HG03045 (cell line): Measurements from ENCODE around the gene RNU1-2.
A peak's percentile ranks its signal among the peaks of the same experiment; 100 is the strongest.
"Not testable (repeated sequence)": the region's sequence is repeated elsewhere in the genome, so short reads cannot be mapped to it uniquely, and the experiment has no call there.

Experiments
- ATAC-seq: cut with Tn5 transposase; IDR thresholded peaks from one replicate; pipeline ENCODE4 v1.9.1; 2021; ENCODE audit warnings: mild to moderate bottlenecking, moderate library complexity; ENCODE audit not compliant: unreplicated experiment

RNU1-2 gene

DNA sequence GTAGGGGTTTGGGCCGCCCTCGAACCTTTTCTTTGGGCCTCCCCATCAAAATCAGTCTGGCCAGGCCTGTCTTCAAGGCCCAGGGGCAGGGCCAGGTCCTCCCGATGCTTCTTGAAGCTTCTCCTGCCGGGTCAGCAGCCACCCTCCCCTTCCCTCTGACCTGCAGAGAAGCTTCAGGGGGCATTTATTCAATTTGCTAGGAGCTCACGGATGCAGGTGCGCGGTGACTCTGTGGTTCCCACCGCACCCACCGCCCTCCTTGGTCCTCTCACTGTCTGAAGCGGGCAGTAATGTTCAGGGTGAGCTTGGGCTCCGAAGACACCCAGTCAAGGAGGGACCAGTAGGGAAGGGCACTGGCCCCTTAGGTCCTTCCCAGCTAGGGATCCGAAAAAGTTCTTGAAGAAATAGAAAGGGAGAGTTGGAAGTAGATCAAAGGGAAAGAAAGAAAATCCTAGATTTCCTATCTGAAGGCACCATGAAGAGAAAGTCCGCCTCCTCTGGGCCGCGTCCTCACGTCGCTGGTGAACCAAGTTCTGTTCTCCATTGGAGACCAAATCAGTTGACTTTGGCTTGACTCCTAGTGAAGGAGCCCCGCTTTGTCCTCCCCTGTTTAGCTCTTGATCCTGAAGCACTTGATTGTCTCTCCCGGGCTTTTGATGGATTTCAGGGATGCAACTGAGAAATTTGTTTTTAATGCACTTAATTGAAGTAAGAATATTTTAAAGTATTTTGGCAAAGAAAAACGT lies 8.7 kb upstream of the RNU1-2 start:
- no peak for ATAC-seq

DNA sequence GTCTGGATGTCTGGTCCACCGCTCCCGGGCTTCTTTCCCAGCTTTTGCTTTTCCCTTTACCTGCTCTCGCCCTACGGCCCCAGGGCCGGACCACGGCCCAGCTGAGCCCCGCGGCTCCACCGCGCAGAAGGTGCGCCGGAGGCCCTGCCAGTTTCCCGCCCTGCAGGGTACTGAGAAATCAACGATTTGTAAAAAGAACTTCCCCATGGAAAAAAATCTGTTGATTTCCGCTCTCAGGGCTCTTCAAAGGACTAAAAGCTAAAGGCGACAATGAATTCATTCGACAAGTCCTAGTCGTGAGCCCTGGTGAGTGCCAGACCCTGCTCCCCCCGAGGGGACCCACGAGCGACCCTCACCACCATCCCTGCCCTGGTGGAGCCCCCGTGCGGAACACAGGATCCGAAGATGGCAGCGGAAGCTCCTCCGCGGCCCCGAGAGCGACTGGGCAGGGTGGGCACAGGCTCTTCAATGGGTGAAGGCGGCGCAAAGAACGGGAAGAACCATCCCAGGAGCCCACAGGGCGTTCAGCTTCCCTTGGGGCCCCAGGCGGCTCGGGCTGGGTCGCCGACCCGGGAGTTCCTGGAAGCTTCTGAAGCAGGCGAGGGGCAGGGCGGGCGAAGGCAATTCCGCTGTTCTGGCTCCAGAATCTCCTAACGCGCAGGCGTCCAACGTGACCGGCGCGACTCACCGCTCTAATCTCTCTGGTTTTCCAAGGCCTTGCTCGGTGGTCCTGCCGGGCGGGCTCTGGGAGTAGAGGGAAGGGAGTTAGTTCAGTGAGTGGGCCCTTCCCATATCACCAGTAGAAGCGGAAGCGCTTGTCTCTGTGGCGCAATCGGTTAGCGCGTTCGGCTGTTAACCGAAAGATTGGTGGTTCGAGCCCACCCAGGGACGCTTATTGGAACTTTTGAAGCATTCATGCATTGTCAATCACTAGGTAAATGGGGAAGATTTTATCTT lies 6.6 kb upstream of the RNU1-2 start:
- ATAC-seq = no peak

DNA sequence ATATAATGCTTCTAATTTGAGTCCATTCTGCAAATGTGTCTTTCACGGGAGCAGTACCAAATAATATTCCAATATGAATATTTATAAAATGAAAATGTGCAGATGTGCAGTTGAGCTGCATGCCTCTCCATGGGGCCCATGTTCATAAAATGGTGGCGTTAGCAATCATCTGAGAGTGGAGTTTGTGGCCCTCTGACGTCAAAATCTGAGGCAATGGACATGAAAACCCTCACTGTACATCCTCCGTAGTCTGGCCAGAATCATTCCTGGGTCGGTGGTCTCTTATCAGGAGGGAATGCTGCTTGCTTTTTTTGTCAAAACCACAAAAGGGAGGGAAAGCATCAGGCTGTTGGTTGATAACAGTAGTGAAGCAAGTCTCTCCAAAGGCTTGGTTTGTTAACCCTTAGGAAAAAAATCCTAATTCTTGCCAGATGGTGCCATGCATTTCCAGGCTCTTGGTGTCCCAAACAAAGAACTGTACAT lies 5.2 kb upstream of the RNU1-2 start:
- ATAC-seq = not testable (repeated sequence)

DNA sequence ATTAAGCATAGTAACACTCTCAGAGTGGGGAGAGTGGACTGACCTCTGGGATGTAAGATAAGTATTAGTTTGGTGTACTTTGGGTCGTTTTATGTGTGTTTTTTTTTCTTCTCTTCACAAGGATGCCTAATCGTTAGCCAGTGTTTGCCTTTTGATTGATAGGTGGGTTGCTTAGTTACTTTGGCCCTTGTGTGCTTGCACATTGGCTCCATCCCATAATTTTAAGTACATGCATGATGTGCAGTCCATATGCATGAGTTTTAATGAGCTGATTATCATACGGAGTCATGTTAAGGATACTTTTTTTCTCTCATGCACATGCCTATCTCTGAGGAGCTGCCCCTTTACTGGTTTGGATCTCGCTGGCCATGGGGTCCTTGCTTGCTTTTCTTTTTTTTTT lies 4.7 kb upstream of the RNU1-2 start:
- ATAC-seq = not testable (repeated sequence)

DNA sequence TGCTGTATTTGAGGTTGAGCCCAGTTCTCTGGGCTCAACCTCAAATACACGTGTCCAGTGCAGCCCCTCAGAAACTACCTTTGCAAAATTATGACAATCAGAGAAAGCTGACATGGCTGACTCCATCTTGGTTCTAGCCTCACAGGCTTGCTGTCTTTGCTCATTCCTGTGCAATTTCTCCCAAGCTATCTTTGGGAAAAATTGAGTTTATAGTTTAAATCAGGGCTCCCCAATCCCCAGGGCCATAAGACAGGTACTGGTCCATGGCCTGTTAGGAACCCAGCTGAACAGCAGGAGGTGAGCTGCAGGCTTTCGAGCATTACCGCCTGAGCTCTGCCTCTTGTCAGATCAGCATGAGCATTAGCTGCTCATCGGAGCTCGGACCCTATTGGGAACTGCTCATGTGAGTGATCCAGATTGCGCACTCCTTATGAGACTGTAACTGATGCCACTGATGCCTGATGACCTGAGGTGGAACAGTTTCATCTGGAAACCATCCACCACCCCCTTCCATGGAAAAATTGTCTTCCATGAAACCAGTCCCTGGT lies 2.7 kb upstream of the RNU1-2 start:
- not testable (repeated sequence) for ATAC-seq

DNA sequence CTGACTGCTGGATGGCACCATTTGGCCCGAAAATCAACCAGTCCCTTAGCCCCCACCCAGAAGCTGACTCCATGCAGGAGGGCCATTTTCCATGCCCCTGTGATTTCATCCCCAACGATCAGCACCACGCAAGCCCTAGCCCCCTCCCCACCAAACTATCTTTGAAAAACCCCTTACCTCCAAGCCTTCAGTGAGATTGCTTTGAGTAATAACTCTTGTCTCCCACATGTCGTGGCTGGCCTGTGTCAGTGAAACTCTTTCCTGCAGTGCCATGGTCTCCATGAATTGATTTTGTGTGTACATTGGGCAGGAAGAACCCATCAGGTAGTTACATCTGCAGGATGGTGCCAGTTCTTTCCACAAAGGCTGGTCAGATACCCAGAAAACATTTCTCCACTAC lies 2.0 kb upstream of the RNU1-2 start:
- not testable (repeated sequence) for ATAC-seq

DNA sequence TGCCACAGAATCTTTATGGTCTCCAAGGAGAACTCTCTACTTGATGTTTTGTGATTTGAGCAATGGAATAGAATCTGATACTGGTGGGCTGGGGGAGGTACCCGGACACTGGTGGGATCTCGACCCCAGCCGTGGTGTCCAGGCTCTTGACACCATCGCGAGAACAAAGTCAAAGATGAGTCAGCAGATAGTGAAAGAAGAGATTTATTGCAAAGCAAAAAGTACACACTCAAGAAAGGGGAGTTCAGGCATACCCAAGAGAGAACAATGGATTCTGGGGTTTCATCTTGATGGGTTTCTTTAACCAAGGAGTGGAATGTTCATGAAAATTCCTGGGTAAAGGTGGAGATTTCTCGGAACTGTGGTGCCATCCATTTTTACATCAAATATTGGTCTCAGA lies 1.4 kb upstream of the RNU1-2 start:
- ATAC-seq = not testable (repeated sequence)

DNA sequence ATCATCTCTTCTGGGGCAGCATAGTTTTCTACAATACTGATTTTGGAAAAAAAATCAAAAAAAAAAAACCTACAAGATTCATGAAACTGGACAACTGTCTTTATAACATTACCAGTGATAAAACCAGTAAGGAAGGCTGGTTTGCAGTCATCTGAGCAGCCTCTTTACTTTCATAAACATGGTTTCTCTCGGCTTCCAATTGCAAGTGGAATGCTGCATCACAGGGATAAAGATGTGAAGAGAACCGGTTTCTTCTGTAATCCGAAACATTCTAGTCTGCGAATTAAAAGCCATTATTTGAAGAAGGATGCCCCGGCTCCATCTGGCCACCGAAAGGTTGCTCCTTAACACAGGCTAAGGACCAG lies 565 bp upstream of the RNU1-2 start:
- ATAC-seq = not testable (repeated sequence)

DNA sequence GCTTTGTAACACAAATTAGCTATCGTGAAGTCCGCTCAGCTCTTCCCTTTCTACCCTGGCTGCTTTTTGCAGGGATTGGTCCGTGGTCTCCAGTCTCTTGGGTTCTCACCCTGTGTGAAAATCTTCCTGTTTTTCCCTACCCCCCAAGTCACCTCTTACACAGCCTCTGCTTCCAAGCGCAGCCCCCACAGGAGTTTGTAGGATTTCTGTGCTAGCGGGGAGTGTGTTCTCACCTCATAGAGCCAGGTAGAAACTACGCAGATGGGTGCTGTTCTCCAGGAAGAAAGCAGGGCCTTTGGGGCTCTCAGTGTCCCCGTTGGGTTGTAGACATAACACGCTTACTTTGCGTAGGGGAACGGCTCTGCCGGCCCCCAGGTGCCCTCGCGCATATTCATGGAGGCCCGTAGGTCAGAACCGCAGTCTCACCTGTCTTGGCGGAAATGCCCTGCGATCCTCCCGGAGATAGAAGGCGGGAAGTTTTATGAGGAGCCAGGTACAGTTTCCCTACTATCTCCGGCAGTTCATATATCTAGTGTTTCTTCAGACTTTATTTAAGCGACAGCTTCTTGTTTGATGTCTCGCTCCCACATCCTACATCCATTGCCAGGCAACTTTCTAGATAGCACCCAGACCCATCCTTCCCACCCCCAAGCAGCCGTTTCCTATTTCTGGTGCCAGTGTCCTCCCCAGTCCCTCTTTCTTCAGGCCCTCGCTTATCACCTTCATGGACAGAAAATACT lies 706 bp downstream of the RNU1-2 start:
- ATAC-seq = peak; percentile 18

DNA sequence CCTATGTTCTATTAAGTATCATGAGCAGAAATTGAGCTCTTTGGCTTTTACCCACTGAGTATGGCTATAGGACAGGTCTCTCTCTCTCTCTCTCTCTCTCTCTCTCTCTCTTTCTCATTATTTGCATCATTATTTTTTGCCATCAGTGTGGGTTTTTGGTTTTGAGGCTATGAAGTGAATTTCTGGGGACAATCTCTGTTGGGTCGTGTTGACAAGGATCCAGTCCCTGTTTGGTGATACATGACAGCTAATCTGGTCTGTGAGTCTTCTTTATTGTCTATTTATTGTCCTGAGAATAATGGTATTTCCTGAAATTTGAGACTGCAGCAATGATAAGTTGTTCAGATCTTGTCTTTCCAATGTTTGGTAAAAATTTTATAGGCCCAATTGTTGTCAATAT lies 1.9 kb downstream of the RNU1-2 start:
- ATAC-seq = not testable (repeated sequence)

DNA sequence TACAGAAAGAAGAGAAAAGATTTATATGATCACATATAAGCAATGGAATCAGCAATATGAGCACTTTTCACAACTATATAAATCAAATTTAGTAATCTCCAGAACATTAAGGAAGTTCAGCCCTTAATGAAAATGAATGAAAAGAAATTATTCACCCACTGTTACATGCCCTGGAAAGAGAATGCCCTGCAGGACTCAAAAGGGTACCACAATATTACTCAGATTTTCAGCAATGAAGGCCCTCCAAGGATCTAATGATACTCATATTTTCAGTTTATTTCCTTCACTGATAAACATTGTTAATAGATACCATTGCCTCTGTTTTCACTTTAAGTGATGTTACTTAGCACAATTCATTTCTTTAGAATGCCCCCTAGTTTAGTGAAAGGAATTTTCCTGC lies 2.5 kb downstream of the RNU1-2 start:
- ATAC-seq = not testable (repeated sequence)

DNA sequence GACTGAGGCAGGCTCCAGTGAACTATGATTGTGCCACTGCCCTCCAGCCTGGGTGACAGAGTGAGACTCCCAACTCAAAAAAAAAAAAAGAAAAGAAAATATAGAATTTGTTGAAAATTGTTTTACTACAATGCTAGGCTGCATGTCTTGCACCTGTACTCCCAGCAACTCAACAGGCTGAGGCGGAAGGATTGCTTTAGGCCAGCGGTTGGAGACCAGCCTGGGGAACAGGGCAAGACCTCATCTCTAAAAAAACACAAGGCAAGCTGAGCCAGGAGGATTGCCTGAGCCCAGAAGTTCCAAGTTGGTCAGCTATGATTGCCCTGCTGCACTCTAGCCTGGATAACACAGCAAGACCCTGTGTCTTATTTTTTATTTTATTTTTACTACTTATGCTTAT lies 3.2 kb downstream of the RNU1-2 start:
- ATAC-seq = not testable (repeated sequence)

DNA sequence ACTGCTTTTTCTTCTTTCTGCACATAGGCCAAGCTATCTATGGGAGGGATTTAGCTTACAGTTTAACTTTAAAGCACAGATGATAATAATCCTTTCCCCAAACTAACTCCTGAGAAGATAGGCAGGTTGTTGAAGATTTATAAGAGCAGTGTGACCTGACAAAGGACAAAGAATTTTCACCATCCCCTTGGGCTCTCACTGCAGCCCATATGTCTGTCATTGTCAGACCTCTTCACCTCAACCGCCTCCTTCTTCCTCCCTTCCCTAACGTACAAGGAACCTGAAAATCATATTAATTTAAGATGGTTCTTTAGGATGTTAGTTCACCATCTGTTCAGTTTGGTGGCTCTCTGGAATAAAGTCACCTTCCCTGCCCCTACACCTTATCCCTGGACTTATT lies 5.0 kb downstream of the RNU1-2 start:
- no peak for ATAC-seq

DNA sequence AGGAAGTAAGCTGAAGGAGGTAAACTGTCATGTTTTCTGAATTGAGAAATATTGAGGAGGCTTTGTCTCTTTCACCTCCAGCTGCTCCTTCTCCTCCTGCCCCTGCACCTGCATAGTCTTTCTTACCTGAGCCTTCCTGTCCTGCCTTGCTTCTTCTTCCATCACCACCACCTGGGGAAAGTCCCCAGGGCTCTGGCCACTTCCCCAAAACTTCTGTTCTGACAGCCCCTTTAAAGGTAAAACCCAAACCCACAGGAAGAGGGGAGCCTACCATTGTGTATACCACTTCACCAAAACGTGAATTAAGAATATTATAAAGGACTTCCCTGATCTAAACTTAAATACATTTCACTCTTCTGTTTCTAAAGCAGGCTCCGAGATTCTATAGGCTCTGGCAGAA lies 5.6 kb downstream of the RNU1-2 start:
- ATAC-seq = not testable (repeated sequence)

DNA sequence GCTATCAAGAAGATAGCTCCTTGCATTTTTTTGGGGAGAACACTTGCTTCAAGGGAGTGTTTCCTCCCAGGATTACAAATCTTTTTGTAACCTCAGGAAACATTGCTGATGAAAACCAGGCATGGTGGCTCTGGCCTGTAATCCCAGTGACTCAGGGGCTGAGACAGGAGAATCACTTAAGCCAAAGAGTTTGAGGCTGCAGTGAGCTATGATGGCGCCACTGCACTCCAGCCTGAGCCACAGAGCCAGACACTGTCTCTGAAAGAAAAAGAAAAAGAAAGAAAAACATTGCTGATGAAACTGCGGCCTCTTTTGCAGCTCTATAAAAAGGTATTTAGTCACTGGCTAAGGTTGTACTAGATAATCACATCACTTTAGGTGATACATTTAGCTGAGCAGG lies 7.3 kb downstream of the RNU1-2 start:
- no peak for ATAC-seq

DNA sequence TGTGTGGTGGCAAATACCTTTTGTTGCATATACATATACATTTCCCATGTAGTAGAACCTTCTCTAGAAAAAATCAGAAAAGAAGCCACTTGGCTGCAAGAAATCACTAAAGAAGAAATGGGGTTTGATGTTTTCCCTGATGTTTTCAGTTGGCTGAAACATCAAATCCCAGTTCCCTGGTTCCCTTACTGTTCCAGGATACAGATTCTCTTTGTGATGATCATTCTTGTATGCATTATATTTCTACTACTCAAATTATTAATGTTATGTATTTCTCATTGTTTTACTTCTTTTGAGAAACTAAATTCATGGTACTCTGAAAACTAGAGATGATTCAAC lies 7.6 kb downstream of the RNU1-2 start:
- no peak for ATAC-seq

DNA sequence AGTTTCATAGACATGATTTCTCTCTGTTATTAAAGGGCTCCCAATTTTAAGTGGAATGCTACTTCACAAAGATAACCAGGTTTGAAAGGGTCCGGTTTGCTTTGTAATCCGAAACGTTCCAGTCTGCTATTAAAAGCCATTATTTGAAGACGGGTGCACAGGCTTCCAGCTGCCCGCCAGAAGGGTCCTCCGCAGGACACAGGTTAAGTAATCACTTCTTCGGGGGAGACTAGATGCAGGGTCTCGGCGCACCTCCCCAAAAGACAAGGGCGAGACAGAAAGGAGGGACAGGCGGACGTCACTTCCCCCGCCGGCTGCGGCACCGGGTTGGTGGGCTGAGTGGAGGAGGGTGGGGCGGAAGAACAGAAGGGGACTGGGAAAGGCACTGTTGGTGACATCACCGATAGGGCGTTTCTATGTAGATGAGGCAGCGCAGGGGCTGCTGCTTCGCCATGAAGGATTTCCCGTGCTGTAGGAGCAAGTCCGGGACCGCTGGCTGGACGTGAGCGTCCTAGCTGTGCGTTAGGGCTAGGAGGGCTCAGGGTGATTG lies 8.9 kb downstream of the RNU1-2 start:
- ATAC-seq = peak; percentile 90

DNA sequence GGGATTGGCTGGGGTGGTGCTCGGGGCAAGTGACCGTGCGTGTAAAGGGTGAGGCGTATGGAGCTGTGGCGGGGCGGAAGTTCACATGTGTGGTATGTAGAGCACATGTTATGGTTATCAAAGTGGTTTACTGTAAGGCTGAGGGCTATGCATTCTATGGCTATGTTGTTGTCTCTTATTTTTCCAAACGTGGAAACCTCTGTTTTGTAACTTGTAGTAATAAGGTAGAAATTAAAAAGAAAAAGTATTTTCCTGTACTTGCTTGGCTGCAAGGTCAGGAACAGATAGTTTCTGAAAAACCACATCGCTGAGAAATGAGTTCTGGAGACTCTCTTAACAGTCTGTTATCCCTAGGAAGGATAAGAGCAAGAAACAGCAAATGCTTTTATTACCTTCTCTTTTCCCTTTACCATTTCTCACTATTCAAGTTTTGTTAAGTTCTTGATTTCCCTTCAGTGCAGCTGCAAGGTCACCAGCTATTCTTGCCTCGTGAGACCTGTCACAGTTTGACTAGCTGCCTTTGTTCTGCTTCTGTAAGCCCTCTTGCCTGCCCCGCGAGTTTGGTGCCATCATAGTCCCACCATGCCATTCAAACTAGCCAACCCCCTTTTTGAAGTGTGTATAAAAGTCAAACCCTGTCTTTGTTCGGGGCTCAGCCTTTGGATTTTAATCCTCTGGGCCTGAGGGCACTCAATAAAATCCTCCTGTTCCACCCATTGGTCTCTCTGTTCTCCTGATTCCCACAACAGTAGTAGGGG lies 9.5 kb downstream of the RNU1-2 start:
- ATAC-seq = peak; percentile 74

DNA sequence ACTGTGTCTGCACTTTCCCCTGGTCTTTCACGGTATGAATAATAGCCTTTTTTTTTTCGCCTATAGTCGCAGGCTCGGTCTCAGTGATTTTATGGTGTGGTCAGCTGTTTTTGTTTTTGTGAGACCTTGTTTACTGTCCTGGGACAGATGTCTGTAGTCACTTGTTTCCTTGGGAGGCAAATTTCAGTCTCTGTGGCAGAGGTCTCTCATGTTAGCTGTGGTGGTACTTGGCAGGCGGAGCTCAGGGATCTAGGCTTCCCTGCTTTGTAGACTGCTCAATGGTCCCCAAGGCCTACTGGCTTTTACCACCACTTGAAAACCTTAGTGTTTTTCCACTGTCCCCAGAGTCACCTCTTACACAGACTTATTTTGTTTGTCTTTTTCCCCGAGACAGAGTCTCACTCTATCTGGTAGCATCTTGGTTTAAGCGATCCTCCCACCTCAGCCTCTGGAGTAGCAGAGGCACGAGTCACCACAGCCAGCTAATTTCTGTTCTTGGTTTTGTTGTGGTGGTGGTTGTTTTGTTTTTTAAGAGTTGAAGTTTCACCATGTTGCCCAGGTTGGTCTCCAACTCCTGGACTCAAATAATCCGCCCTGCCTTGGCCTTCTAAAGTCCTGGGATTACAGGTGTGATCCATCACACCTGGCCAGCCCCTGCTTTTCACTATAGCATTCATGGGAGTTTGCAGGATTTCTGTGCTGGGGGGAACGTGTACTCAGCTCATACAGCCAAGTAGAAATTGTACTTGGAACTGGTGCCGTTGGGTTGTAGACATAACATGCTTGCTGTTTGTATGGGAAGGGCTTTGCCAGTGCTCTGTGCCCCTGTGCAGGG lies 10.3 kb downstream of the RNU1-2 start:
- no peak for ATAC-seq
